ENCODE results near the gene SHROOM1. TPM values are rescaled to one million over a fixed set of nuclear protein-coding genes. Genes with fewer than 3 reads are reported as not detected.
A peak's percentile ranks its signal among the peaks of the same experiment; 100 is the strongest.

Gene SHROOM1
- polyA plus RNA-seq, 2 donors: 3.3 to 5.6 TPM

DNA sequence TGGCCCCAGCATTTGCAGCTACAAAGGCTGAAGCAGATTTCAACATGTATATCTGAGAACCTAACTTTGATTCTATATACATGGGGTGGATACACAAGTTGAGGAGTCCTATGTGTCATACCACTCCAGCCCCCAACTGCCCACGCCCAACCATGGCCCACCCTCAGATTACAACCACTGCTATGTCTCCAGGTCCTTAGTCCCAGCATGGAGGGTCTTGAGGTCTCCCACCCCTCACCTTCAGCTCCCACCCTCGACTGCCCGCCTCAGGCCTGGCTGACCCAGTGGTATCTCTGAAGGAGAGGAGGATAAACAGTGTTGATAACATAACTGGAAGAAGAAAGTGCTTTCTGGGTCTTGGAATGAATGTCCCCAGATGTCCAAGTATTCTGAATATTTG, 9.1 kb downstream of the SHROOM1 start:
- 84 to 93% methylated on average over 3 of the region's 3 CpGs for WGBS, 2 donors

DNA sequence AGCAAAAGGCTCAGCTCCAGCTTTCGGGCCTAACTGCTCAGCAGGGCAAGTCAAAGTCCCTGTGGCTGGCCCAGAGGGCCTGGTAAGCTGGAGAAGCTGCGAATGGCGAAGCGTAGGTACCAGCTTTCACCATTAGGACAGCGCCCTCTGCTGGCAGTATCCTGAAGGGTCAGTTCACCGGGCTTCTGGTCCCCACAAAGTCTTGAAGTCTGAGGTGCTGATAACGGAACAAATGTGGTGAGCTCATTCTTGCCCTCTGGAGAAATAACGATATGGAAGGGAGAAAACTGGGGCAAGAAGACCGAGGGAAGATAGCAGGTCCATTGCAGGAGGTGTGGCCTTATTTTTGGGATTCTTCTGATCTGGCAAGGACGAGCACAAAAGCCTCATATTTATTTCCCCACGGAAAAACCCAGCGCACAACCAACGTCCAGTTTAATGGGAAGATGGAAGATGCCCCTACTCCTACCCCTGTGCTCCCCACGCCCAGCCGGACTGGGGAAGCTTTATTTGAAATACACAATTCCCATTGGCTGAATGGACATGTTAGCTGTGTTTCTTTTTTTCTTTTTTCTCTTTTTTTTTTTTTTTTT, 10.2 kb downstream of the SHROOM1 start:
- Histone ChIP-seq H3K27ac (ENCODE audit: low read depth in 2 of 2, low read length in 1 of 2) (no peak overlapping the region), H3K4me3 (ENCODE audit: low read depth in 1 of 2, low read length in 2 of 2) (no peak overlapping the region), H3K4me1 (ENCODE audit: control insufficient read depth in 2 of 2, insufficient read depth in 2 of 2, low read length in 1 of 2) (peaks cover 2 to 8% of the 10 kb centered on the region in 2 donors), H3K27me3 (ENCODE audit: control insufficient read depth in 1 of 2, insufficient read depth in 2 of 2, low read length in 2 of 2) (no peaks in the 10 kb centered on the region), H3K9me3 (ENCODE audit: control insufficient read depth in 2 of 2, insufficient read depth in 1 of 2, low read depth in 1 of 2, low read length in 1 of 2) (no peaks in the 10 kb centered on the region), H3K36me3 (ENCODE audit: control insufficient read depth in 2 of 2, insufficient read depth in 2 of 2, low read length in 1 of 2) (peaks cover 5 to 6% of the 10 kb centered on the region in 2 donors)
- 22 to 23% methylated on average over 15 of the region's 15 CpGs for WGBS, 2 donors

More for the DNA sequence above, 9.1 kb downstream of the SHROOM1 start:
- H3K36me3 ChIP-seq (ENCODE audit: control insufficient read depth in 2 of 2, insufficient read depth in 2 of 2, low read length in 1 of 2): peaks cover 5 to 6% of the 10 kb centered on the region in 2 donors
- no peaks in the 10 kb centered on the region for H3K9me3 ChIP-seq (ENCODE audit: control insufficient read depth in 2 of 2, insufficient read depth in 1 of 2, low read depth in 1 of 2, low read length in 1 of 2)
- no peaks in the 10 kb centered on the region for H3K27me3 ChIP-seq (ENCODE audit: control insufficient read depth in 1 of 2, insufficient read depth in 2 of 2, low read length in 2 of 2)
- H3K4me1 ChIP-seq (ENCODE audit: control insufficient read depth in 2 of 2, insufficient read depth in 2 of 2, low read length in 1 of 2): peaks cover 2 to 14% of the 10 kb centered on the region in 2 donors
- no peak overlapping the region for H3K27ac ChIP-seq (ENCODE audit: low read depth in 2 of 2, low read length in 1 of 2)
- H3K4me3 ChIP-seq (ENCODE audit: low read depth in 1 of 2, low read length in 2 of 2): no peak overlapping the region

DNA sequence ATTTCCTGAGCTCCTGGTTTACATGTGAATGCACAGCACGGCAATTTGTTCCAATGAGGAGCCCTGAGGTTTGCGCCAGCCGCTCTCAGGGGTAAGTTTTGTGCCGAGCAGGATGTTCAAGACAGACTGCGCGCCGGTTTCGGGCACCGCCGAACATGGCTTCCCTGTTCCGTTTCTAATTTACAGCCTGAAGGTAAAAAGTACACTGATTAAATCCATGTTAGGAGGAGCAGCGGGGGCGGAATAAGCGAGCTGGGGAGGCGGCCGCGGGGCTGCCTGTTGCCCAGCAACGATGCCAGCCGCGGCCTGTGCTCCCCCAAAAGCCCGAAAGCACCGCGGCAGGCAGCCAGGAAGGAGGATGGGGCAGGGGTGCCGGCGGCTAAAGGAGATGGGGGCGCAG, 11.0 kb downstream of the SHROOM1 start:
- Histone ChIP-seq H3K4me3 (ENCODE audit: low read depth in 1 of 2, low read length in 2 of 2) (peak overlapping the region in 1 of 2 donors; percentile 25), H3K27ac (ENCODE audit: low read depth in 2 of 2, low read length in 1 of 2) (no peak overlapping the region), H3K4me1 (ENCODE audit: control insufficient read depth in 2 of 2, insufficient read depth in 2 of 2, low read length in 1 of 2) (peaks cover 2 to 8% of the 10 kb centered on the region in 2 donors), H3K27me3 (ENCODE audit: control insufficient read depth in 1 of 2, insufficient read depth in 2 of 2, low read length in 2 of 2) (peaks cover 0 to 2% of the 10 kb centered on the region in 2 donors), H3K36me3 (ENCODE audit: control insufficient read depth in 2 of 2, insufficient read depth in 2 of 2, low read length in 1 of 2) (peaks cover under 1 to 4% of the 10 kb centered on the region in 2 donors), H3K9me3 (ENCODE audit: control insufficient read depth in 2 of 2, insufficient read depth in 1 of 2, low read depth in 1 of 2, low read length in 1 of 2) (peaks cover 0 to 3% of the 10 kb centered on the region in 2 donors)
- 24 to 33% methylated on average over 23 to 26 of the region's 26 CpGs for WGBS, 2 donors

DNA sequence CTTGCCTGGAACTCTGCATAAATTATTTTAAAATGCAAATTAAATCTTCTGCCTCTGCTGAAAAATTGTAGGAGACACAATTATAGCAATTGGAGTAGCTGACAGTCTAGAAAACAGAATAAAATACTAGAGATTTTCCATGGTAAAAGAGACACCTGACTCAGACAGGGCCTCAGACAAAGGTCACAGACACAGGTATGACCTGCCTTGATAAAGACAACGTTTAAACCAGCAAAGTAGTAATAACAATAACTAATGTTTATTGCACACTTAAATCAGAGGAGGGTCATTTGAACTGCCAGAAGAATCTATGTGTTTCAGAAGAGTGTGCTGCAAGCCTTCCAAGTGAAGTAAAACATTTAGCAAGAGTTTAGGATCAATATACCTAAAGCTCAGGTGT, 13.4 kb downstream of the SHROOM1 start:
- no peak overlapping the region for H3K4me3 ChIP-seq (ENCODE audit: low read depth in 1 of 2, low read length in 2 of 2)
- peaks cover 0 to 3% of the 10 kb centered on the region in 2 donors for H3K9me3 ChIP-seq (ENCODE audit: control insufficient read depth in 2 of 2, insufficient read depth in 1 of 2, low read depth in 1 of 2, low read length in 1 of 2)
- 48 to 59% methylated on average over 1 of the region's 1 CpG for WGBS, 2 donors
- H3K27ac ChIP-seq (ENCODE audit: low read depth in 2 of 2, low read length in 1 of 2): no peak overlapping the region
- H3K27me3 ChIP-seq (ENCODE audit: control insufficient read depth in 1 of 2, insufficient read depth in 2 of 2, low read length in 2 of 2): peaks cover 0 to 5% of the 10 kb centered on the region in 2 donors
- no peaks in the 10 kb centered on the region for H3K36me3 ChIP-seq (ENCODE audit: control insufficient read depth in 2 of 2, insufficient read depth in 2 of 2, low read length in 1 of 2)
- peaks cover 2 to 6% of the 10 kb centered on the region in 2 donors for H3K4me1 ChIP-seq (ENCODE audit: control insufficient read depth in 2 of 2, insufficient read depth in 2 of 2, low read length in 1 of 2)

DNA sequence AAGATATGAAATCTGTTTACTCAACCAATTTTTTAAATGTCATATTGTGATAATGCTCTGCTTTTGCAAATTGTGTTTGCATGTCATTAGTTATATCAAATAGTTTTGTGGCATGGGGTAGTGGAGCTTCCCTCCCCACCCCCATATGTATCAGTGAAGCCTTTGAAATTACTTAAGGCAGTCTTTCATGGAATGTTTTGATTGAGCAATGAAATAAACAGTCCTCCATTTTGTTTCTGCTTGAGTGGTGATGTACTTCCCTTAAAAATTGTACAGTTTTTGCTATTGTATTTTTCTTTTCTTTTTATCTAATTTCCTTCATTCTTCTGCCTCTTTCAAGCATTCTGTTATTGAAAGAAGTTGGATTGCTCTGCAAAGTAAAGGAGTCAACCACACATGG, 13.9 kb downstream of the SHROOM1 start:
- no peak overlapping the region for H3K27ac ChIP-seq (ENCODE audit: low read depth in 2 of 2, low read length in 1 of 2)
- H3K4me1 ChIP-seq (ENCODE audit: control insufficient read depth in 2 of 2, insufficient read depth in 2 of 2, low read length in 1 of 2): peaks cover 2 to 6% of the 10 kb centered on the region in 2 donors
- no peaks in the 10 kb centered on the region for H3K36me3 ChIP-seq (ENCODE audit: control insufficient read depth in 2 of 2, insufficient read depth in 2 of 2, low read length in 1 of 2)
- H3K27me3 ChIP-seq (ENCODE audit: control insufficient read depth in 1 of 2, insufficient read depth in 2 of 2, low read length in 2 of 2): peaks cover 0 to 5% of the 10 kb centered on the region in 2 donors
- H3K4me3 ChIP-seq (ENCODE audit: low read depth in 1 of 2, low read length in 2 of 2): no peak overlapping the region
- H3K9me3 ChIP-seq (ENCODE audit: control insufficient read depth in 2 of 2, insufficient read depth in 1 of 2, low read depth in 1 of 2, low read length in 1 of 2): peaks cover 0 to 3% of the 10 kb centered on the region in 2 donors

DNA sequence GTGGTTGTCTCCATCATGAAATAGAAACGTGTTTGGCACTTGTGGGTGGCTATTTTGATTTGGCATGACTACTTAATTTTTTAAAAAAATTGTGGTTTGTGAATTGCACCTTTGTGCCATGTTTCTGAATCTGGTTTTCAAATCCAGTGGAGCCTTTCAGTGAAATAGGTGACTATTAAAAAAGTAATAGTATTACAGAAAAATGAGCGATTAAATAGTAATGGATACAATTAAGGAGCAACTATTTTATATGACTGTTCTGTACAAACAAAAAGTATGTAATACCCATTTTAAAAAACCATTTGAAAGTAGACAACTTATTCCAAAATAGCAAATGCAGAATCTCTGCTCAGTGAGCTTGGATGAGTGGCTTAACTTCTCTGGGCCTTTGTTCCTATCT, 14.4 kb downstream of the SHROOM1 start:
- WGBS, 2 donors: 76 to 79% methylated on average over 2 of the region's 2 CpGs
- H3K27me3 ChIP-seq (ENCODE audit: control insufficient read depth in 1 of 2, insufficient read depth in 2 of 2, low read length in 2 of 2): peaks cover 0 to 6% of the 10 kb centered on the region in 2 donors
- H3K27ac ChIP-seq (ENCODE audit: low read depth in 2 of 2, low read length in 1 of 2): no peak overlapping the region
- H3K4me3 ChIP-seq (ENCODE audit: low read depth in 1 of 2, low read length in 2 of 2): no peak overlapping the region
- no peaks in the 10 kb centered on the region for H3K36me3 ChIP-seq (ENCODE audit: control insufficient read depth in 2 of 2, insufficient read depth in 2 of 2, low read length in 1 of 2)
- peaks cover 2 to 6% of the 10 kb centered on the region in 2 donors for H3K4me1 ChIP-seq (ENCODE audit: control insufficient read depth in 2 of 2, insufficient read depth in 2 of 2, low read length in 1 of 2)
- H3K9me3 ChIP-seq (ENCODE audit: control insufficient read depth in 2 of 2, insufficient read depth in 1 of 2, low read depth in 1 of 2, low read length in 1 of 2): peaks cover 0 to 3% of the 10 kb centered on the region in 2 donors

DNA sequence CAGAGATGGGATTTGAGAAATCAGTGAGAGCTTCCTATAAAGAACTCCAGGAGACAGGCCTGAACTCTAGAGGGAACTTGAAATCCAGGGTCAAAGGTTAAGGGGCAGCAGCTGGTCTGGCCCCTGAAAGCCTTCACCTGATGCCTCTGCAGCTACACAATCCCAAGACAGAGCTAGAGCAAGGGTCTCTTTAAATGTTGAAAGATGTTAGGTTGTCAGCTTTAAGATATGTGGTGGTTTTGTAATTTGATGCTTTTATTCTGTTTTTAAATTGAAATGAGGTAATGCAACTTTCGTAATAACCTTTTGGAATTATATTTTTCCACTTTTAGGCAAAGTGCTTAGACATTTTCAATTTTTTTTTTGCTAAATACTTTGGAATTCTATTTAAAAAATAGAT, 15.0 kb downstream of the SHROOM1 start:
- peaks cover 2 to 6% of the 10 kb centered on the region in 2 donors for H3K4me1 ChIP-seq (ENCODE audit: control insufficient read depth in 2 of 2, insufficient read depth in 2 of 2, low read length in 1 of 2)
- no peaks in the 10 kb centered on the region for H3K36me3 ChIP-seq (ENCODE audit: control insufficient read depth in 2 of 2, insufficient read depth in 2 of 2, low read length in 1 of 2)
- H3K27me3 ChIP-seq (ENCODE audit: control insufficient read depth in 1 of 2, insufficient read depth in 2 of 2, low read length in 2 of 2): peaks cover 0 to 7% of the 10 kb centered on the region in 2 donors
- H3K9me3 ChIP-seq (ENCODE audit: control insufficient read depth in 2 of 2, insufficient read depth in 1 of 2, low read depth in 1 of 2, low read length in 1 of 2): peaks cover 0 to 3% of the 10 kb centered on the region in 2 donors
- H3K4me3 ChIP-seq (ENCODE audit: low read depth in 1 of 2, low read length in 2 of 2): no peak overlapping the region
- no peak overlapping the region for H3K27ac ChIP-seq (ENCODE audit: low read depth in 2 of 2, low read length in 1 of 2)
- 96 to 98% methylated on average over 1 of the region's 1 CpG for WGBS, 2 donors

DNA sequence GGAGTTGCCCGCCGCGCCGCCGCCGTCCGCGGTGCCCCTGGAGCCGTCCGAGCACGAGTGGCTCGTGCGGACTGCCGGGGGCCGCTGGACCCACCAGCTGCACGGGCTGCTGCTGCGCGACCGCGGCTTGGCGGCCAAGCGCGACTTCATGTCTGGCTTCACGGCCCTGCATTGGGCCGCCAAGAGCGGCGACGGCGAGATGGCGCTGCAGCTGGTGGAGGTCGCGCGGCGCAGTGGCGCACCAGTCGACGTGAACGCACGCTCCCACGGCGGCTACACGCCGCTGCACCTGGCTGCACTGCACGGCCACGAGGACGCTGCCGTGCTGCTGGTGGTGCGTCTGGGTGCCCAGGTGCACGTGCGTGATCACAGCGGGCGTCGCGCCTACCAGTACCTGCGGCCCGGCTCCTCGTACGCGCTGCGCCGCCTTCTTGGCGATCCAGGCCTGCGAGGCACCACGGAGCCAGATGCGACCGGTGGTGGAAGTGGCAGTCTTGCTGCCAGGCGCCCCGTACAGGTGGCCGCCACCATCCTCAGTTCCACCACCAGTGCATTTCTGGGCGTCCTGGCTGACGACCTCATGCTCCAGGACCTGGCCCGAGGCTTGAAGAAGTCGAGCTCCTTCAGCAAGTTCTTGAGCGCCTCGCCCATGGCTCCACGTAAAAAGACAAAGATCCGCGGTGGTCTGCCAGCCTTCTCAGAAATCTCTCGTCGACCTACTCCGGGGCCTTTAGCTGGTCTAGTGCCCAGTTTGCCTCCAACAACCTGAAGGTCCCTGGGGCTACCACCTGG, 15.7 kb downstream of the SHROOM1 start:
- Histone ChIP-seq H3K4me3 (ENCODE audit: low read depth in 1 of 2, low read length in 2 of 2) (peak overlapping the region; percentile 3 to 57), H3K27ac (ENCODE audit: low read depth in 2 of 2, low read length in 1 of 2) (no peak overlapping the region), H3K9me3 (ENCODE audit: control insufficient read depth in 2 of 2, insufficient read depth in 1 of 2, low read depth in 1 of 2, low read length in 1 of 2) (peaks cover 0 to 3% of the 10 kb centered on the region in 2 donors), H3K27me3 (ENCODE audit: control insufficient read depth in 1 of 2, insufficient read depth in 2 of 2, low read length in 2 of 2) (peaks cover 0 to 7% of the 10 kb centered on the region in 2 donors), H3K36me3 (ENCODE audit: control insufficient read depth in 2 of 2, insufficient read depth in 2 of 2, low read length in 1 of 2) (no peaks in the 10 kb centered on the region), H3K4me1 (ENCODE audit: control insufficient read depth in 2 of 2, insufficient read depth in 2 of 2, low read length in 1 of 2) (peaks cover 2 to 6% of the 10 kb centered on the region in 2 donors)
- WGBS, 2 donors: 62 to 68% methylated on average over 68 to 81 of the region's 81 CpGs

DNA sequence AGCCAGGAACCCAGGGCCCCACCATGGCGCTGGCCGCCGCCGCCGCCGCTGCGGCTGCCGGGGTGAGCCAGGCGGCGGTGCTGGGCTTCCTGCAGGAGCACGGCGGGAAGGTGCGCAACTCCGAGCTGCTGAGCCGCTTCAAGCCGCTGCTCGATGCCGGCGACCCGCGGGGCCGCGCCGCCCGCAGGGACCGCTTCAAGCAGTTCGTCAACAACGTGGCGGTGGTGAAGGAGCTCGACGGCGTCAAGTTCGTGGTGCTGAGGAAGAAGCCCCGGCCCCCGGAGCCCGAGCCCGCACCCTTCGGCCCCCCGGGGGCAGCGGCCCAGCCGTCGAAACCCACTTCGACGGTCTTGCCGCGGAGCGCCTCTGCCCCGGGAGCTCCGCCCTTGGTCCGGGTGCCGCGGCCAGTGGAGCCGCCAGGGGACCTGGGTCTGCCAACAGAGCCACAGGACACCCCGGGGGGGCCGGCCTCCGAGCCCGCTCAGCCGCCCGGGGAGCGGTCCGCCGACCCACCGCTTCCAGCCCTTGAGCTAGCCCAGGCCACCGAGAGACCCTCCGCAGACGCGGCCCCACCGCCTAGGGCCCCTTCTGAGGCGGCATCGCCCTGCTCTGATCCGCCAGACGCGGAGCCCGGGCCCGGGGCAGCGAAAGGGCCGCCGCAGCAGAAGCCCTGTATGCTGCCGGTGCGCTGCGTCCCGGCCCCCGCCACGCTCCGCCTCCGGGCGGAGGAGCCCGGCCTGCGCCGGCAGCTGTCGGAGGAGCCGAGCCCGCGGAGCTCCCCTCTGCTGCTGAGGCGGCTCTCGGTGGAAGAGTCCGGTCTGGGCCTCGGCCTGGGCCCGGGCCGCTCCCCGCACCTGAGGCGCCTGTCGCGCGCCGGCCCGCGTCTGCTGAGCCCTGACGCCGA, 16.6 kb downstream of the SHROOM1 start:
- Histone ChIP-seq H3K9me3 (ENCODE audit: control insufficient read depth in 2 of 2, insufficient read depth in 1 of 2, low read depth in 1 of 2, low read length in 1 of 2) (peaks cover 0 to 3% of the 10 kb centered on the region in 2 donors), H3K4me1 (ENCODE audit: control insufficient read depth in 2 of 2, insufficient read depth in 2 of 2, low read length in 1 of 2) (peaks cover 0 to 6% of the 10 kb centered on the region in 2 donors), H3K4me3 (ENCODE audit: low read depth in 1 of 2, low read length in 2 of 2) (peak overlapping the region; percentile 47 to 57), H3K27me3 (ENCODE audit: control insufficient read depth in 1 of 2, insufficient read depth in 2 of 2, low read length in 2 of 2) (peaks cover 0 to 7% of the 10 kb centered on the region in 2 donors), H3K27ac (ENCODE audit: low read depth in 2 of 2, low read length in 1 of 2) (no peak overlapping the region), H3K36me3 (ENCODE audit: control insufficient read depth in 2 of 2, insufficient read depth in 2 of 2, low read length in 1 of 2) (no peaks in the 10 kb centered on the region)
- 7 to 8% methylated on average over 82 to 110 of the region's 110 CpGs for WGBS, 2 donors
